Activated CD4-positive, alpha-beta T cell treated with anti-CD3 and anti-CD28 coated beads for 48 hours (primary cell): Measurements from ENCODE around the gene TIMM50.
"Not testable (repeated sequence)": the region's sequence is repeated elsewhere in the genome, so short reads cannot be mapped to it uniquely, and the experiment has no call there.

Source experiments
- DNase-seq: peaks from one replicate; pipeline ENCODE4 v3.0.0-alpha.2; 2020

The TIMM50 gene

DNA sequence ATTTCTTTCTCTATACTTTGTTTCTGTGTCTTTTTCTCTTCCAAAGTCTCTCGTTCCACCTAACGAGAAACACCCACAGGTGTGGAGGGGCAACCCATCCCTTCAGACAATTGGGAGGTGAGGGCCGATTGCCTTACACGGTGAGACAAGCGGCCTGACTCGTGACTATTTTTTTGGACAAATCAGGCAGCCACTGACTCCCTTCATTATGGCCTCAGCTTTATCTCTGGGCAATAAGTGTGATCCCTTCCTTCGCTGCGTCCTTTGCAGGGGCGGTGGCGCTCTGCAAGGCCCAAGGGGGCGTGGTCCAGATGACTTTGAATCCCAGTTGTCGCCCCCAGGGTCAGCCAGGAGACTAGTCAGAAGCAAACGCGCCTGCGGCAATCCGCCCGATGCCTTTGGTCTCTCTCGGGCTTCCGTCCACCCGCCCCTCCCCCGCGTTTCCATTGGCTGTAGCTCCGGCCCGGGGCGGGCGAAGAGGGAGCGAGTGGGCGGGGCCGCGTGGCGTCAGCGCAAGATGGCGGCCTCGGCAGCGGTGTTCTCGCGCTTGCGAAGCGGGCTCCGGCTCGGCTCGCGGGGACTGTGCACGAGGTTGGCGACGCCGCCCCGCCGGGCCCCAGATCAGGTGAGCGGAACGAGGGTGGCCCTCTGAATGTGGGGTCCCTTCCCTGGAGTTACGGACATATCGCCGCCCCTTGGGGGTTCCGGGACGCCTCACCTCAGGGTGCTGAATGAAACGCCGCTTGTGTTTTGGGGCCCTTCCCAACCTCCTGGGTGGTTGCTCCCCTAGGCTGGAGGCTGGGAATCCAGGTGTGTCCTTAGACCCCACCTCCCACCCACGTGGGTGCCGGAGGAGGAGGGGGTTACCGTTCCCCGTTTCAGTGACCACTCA, at the start of gene TIMM50:
TSS of gene TIMM50 (plus strand) at position 502 of the 892 bp plus-strand sequence. CDS start at position 518, 16 bp downstream.
- peak; percentile 99 for DNase-seq

DNA sequence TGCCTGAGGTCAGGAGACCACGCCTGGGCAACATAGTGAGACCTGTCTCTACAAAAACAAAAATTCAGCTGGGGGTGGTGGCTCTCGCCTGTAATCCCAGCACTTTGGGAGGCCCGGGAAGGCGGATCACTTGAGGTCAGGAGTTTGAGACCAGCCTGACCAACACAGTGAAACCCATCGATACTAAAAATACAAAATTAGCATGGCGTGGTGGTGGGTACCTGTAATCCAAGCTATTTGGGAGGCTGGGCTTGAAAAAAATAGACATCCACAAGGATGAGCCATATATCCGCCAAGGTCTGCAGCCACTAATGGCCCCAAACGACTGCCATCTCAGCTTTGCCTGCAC, 48.0 kb upstream of the TIMM50 start:
- DNase-seq = no peak

DNA sequence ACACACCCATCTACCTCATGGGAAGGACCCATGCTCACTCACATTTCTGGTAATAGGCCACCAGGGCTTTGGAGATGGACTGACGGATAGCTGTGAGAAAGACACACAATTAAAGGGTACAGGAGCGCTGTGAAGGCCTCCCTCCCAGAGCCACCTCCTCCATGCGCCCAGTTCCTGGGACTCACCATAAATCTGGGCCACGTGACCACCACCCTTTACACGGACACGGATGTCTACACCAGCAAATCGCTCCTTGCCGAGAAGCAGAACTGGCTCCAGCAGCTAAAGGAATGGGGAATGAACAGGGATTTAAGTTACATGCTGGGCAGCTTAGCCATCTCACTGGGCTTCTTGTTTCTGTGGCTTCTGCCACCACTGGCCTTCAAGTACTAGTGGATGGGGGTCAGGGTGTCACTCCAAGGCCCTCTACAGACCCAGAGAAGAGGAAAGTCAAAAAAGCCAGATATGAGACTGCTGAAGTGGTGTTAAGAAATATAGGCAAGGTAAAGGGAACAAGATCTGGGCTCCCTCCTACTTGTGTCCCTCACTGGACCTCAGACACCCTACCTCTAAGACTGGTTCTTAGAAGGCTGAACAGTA, 47.1 kb upstream of the TIMM50 start:
- no peak for DNase-seq

DNA sequence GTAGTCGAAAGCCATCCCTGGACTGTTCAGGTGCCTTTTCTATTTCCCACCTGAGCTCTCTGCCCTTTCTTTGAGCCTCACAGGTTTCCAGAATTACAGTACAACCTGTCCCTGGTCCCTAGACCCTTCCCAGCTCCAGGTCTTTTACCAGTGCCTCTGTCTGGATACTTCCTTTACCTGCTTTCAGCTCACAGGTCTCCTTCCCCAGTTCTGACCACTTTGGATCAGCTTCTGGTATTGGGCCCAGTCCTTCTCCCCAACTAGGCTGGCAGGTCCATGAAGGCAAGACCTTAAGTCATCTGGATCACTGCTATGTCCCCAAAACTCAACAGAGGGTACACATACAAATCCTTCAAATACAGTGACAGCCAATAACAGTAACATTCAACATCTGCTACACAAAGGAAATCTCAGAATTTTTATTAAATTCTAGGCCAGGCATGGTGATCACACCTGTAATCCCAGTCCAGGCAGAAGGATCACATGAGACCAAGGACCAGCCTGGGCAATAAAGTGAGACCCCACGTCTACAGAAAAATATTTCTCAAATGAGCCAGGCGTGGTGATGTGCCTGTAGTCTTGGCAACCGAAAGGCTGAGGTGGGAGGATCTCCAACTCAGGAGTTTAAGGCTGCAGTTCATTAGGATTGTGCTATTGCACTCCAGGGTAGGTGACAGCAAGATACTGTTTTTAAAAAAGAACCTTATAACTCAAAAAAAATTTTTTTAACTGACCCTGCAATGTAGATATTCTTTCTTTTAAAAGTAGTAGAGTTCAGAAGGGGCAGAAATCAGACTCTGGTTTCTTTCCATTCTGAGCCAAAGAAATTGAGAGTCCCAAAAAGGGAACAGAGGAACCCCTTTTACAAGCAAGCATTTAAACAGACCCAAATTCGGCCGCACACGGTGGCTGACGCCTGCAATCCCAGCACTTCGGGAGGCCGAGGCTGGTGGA, 46.2 kb upstream of the TIMM50 start:
- DNase-seq = no peak

DNA sequence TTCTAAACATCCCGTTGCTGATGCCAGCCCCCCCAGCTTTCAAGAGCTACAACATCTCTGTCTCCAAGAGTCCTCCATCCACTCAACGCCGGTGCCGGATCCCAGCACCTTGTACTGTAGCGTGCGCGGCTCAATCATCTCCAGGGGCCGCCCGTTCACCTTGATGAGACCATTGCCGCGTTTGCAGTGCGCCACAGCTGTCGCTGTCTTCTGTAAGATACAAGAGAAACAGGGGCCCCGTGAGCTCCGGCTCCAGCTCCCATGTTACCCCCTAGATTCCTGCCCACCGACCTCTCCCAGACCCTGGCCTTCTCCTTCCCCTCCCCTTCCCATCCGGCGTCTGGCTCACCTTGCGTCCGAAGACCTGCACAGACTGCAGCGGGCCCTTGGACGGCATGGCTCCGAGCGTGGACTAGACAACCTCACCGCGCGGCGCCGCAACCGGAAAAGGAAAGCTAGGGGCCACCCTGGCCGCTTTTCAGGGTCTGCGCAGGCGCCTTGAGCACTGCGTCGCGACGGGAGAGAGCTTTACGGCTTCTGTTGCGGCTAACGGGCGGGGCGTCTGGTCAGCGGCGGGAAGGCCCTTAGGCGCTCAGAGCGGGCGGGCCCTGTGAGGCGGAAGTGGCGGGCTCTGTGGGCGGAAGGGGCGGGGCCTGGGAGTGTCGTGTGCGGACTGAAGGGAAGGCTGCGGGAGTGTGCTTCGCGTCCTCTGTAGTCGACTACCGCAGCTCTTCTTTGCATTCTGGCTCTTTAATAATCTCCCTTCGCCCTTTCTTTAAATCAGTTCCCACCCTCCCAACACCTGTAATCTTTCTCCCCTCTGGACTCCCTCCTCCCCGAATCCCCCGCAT, 44.9 kb upstream of the TIMM50 start, which contains the start of gene RPS16:
TSS of gene RPS16 (minus strand) at position 451 of the 851 bp plus-strand sequence. CDS start at position 397, 54 bp downstream.
- DNase-seq = peak; percentile 100

DNA sequence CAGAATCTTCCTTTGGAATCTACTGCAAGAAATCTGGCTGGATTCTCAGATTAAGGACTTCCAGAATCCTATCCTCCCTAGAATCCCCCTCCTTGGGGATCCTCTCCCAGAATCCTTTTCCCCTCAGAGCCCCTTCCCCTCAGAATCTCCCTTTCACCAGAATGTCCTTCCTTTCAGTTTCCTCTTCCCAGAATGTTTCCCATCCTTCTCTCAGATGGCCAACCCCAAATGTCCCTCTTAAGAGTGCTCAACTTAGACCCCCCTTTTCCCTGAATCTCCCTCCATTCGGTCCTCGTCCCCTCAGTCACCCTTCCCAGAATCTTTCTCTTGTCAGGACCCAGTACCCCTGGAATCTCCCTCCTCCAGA, 44.3 kb upstream of the TIMM50 start:
- no peak for DNase-seq

DNA sequence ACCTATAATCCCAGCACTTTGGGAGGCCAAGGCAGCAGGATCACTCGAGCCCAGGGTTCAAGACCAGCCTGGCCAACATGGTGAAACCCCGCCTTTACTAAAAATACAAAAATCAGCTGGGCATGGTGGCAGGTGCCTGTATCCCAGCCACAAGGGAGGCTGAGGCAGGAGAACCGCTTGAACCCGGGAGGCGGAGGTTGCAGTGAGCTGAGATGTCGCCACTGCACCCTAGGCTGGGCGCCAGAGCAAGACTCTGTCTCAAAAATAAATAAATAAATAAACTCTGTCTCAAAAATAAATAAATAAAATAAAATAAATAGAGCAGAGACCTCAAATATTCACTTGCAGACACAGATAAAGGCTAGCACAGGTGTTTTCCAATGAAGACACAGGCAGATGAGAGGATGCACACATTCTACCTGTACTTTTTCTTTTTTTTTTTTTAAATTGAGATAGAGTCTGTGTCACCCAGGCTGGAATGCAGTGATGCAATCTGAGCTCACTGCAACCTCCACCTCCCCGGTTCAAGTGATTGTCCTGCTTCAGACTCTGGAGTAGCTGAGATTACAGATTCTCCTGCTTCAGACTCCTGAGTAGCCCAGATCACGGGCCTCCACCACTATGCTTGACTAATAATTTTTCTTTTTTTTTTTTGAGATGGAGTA, 42.2 kb upstream of the TIMM50 start:
- no peak for DNase-seq

DNA sequence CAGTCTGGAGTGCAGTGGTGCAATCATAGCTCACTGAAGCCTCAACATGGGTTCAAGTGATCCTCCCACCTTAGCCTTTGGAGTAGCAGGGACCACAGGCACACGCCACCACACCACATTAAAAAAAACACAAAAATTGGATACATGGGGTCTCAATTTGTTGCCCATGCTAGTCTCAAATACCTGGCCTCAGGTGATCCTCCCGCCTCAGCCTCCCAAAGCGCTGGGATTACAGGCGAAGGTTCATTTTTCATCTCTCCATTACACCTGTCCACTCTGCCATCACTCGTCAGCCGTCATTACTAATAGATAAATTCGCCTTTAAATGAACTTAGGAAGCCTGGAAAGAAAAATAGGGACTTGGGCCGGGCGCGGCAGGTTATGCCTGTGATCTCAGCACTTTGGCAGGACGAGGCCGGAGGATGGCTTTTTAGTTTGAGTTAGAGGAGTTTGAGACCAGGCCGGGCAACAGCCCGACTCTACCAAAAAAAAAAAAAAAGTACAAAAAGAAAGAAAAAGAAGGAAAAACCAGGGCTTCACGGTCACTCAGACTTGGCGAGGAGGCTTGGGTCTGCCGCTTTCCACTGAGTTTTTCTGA, 35.9 kb upstream of the TIMM50 start:
- no peak for DNase-seq

DNA sequence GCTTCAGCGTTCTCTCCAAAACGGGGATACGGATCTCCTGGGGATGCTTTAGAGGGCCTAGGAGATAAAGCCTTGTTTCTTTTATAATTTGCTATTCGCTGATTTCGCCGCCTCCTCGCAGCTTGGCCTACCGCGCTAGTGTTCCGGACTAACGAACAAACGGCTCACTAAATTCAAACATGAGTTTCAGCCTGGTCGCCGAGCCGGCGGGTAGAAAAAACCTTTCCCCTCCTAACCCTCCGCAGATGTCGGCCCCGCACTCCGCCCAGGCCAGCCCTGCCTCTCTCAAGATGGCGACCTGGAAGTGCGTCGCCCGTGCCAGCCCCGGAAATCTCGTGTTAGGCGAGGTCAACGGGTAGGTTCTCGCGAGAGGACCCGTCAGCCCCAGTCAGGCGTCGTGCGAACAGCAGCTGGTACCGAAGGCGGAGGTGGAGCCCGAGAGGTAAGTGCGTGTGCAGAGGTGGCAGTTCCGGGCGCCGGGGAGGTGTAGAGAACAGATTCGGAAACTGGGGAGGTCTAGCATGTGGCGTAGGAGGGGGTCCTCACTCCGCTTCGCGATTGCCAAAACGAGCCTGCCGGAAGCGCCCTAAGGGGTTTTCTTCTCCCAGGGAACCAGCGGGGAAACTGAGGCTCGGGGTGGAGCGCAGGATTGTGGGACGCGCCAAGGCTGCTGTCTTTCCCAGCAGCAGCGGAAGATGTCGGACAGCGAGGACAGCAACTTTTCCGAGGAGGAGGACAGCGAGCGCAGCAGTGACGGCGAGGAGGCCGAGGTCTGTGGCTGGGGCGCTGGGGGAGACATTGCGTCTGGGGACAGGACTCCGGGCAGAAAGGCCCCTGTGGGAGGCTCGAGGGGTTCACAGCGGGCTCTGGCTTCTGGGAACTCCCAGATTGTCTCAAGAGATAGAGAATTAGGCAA, 35.2 kb upstream of the TIMM50 start, which contains the start of gene SUPT5H:
TSS of gene SUPT5H (plus strand) at position 387 of the 916 bp plus-strand sequence. CDS start at position 696, 309 bp downstream.
- DNase-seq = peak; percentile 99

DNA sequence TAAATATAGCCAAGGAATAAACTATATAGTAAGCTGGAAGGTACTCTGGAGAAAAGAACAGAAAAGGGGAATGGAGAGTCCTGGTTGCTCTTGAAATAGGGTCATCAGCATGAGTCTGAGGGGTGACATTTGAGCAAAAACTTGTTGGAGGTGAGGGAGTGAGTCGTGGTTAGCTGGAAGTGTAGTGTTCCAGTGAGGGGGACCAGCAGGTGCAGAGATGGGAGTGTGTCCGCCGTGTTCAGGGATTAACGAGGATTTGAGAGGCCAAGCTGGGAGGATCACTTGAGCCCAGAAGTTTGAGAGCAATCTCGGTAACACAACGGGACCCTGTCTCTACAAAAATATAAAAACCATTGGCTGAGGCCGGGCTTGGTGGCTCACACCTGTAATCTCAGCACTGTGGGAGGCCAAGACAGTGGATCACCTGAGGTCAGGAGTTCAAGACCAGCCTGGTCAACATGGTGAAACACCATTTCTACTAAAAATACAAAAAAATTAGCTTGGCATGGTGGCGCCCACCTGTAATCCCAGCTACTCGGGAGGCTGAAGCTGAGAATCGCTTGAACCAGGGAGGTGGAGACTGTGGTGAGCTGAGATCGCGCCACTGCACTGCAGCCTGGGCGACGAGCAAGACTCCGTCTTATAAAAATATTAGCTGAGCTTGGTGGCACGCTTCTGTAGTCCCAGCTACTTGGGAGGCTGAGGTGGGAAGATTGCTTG, 34.1 kb upstream of the TIMM50 start:
- no peak for DNase-seq

DNA sequence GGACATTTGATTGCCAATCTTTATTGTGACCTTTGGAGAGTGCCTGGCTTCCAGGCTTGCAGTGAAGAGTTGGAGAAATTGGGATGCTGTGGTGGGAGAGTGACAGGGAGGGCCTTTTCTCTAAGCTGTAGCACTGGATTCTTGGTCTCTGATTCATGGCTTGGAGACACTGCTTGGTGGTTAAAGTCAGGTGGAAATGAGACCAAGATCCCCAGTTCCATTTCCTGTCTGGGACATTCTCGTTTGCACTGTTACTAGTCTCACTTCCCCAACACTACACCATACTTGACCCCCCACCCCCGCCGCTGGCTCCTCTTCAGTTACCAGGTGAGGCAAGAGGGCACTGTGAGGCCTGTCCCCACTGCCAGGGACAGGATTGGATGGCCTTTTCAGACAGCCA, 32.4 kb upstream of the TIMM50 start:
- DNase-seq = peak; percentile 61

DNA sequence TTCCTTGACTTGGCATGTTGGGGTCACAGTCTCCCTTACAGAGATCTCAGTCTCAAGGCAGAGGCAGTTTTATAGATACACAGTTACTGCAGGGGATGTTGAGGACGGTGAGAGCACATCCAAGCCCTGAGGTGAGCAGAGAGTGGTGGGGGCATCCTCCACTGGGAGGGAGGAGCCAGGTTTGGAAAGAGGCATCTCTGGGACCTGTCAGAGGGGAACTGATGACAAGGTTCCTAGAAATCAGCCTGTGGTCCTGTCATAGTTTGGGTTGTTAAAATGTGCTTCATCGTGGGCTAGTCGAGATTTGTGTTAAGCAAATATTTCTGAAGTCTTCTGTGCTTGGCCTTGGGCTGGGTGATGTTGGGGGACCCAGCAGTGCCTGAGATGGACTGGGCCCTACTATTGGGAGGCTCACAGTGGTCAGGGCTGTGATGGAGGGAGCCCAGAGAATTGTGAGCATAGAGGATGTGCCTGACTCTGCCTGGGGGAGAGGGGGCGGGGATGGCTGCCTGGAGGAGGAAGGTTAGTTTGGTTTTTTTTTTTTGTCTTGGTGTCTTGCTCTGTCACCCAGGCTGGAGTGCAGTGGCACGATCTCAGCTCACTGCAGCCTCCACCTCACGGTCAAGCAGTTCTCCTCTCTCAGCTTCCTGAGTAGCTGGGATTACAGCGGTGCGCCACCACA, 31.4 kb upstream of the TIMM50 start:
- no peak for DNase-seq

DNA sequence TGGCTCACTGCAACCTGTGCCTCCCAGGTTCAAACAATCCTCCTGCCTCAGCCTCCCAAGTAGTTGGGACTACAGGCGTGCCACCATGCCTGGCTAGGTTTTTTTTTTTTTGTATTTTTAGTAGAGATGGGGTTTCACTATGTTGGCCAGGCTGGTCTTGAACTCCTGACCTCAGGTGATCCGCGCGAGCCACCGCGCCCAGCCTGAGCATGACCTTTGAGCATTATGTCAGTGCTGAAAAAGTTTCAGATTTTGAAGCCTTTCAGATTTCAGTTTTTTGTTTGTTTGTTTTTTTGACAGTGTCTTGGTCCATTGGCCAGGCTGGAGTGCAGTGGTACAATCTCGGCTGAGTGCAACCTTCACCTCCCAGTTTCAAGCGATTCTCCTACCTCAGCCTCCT, 29.4 kb upstream of the TIMM50 start:
- not testable (repeated sequence) for DNase-seq

DNA sequence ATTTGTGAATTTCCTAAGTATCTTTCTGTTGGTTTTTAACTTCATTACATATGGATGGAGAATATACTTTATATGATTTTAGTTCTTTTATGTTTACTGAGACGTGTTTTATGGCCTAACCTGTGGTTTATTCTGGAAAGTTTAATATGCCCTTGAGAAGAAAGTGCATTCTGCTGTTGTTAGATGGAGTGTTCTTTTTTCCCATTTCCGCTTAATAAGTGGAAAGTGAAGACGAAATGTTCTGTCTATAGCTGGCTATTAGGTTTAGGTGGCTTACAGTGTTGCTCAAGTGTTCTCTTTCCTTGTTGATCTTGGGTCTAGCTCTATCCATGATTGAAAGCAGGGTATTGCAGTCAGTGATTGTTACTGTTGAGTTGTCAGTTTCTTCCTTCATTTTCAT, 17.2 kb upstream of the TIMM50 start:
- no peak for DNase-seq

DNA sequence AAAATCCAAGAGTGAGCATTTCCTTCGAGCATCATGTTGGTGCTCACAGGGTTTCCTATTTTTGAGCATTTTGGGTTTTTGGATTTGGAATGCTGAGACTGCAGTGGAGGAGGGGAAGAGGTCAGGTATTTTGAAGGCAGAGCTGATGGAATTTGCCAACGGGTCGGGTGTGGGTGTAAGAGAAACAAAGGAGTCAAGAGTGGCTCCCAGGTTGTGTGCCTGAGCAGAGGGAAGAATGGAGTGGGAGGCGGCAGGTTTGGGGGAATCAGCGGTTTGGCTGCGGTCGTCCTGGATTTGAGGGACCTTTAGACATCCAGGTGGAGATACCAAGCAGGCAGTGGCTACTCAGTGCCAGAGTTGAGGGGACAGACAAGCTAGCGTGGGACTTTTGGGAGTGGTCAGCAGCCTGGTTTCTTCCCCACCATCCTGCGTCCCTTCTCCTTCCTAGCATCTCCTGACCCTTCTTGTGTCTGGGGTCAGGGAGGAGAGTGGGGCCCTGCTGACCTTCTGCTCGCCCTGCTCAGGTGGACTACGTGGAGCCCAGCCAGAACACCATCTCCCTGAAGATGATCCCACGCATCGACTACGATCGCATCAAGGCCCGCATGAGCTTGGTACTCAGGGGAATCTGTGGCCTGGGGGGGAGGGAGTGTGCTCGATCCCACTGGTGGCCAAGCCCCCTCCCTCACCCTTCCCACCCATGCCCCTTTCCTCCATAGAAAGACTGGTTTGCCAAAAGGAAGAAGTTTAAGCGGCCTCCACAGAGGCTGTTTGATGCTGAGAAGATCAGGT, 14.5 kb upstream of the TIMM50 start:
- DNase-seq = no peak

DNA sequence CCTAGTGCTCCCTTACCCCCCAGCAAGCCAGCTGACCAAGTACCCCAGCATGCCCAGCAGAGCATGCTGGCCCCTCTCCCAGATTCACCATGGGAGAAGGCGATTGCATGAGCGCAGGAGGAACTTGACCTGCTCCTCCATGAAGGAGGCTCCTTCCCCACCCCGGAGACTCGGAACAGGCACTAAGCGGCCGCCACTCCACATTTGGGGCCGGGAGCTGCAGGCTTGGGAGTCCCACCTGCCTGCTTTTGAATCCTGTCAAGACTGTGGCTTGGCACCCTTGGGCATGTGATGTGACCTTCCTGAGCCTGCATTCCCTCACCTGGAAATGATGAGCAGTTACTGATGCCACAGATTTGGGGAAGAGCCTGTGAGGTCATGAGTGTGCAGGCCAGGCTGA, 12.7 kb upstream of the TIMM50 start:
- DNase-seq = no peak

DNA sequence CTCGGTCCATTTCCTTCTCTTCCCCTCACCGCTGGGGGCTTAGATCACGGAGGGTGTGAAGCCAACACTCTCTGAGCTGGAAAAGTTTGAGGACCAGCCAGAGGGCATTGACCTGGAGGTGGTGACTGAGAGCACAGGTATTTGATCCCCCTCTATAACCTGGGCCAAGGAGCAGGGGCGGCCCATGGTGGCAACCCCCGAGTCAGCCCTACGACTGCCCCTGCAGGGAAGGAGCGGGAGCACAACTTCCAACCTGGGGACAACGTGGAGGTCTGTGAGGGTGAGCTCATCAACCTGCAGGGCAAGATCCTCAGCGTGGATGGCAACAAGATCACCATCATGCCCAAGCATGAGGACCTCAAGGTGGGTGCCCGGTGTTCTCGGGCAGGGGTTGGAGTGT, 11.6 kb upstream of the TIMM50 start:
- DNase-seq = no peak

DNA sequence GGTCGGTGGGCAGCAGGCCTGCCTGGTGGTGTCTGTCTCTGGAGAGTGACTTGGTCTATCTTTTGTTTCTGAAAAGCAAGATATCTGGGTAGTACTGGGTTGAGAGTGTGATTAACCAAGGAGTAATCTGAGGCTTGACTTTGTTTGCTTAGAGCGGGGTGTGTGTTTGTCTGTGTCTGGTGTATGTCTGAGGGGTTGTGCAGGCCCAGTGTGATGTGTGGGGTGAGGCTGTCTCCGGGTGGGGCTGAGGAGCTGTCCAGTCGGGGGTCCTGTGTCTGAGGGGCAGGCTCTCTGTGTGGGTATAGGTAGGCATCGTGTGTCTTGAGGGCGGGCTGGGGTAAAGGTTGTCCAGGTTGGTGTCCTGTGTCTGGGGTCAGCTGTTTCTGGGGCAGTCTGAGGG, 11.1 kb upstream of the TIMM50 start:
- no peak for DNase-seq
